ENCODE results near the gene LHX4.

DNA sequence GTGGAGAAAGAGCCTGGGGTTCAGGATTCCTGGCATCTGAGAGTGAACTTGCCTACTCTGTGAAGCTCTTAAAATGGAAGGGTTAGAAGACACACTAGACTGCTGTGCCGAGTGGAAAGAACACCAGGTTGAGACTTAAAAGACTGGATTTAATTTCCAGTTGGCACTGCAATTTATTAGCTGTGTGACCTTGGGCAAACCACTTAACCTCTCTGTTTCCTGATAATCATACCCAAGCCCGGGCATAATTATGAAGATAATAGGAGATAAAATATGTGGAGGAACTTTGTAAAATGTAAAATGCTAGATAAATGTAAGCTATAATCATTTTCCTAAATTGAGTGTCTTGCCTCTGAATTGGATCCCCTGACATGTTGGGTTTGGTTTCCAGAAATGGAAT, 4.7 kb upstream of the LHX4 start:
- no peak for TF ChIP-seq POLR2A (IDR thresholded peaks at IDR 0.05)
- TF ChIP-seq, protein P1, sequence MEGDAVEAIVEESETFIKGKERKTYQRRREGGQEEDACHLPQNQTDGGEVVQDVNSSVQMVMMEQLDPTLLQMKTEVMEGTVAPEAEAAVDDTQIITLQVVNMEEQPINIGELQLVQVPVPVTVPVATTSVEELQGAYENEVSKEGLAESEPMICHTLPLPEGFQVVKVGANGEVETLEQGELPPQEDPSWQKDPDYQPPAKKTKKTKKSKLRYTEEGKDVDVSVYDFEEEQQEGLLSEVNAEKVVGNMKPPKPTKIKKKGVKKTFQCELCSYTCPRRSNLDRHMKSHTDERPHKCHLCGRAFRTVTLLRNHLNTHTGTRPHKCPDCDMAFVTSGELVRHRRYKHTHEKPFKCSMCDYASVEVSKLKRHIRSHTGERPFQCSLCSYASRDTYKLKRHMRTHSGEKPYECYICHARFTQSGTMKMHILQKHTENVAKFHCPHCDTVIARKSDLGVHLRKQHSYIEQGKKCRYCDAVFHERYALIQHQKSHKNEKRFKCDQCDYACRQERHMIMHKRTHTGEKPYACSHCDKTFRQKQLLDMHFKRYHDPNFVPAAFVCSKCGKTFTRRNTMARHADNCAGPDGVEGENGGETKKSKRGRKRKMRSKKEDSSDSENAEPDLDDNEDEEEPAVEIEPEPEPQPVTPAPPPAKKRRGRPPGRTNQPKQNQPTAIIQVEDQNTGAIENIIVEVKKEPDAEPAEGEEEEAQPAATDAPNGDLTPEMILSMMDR (IDR thresholded peaks at IDR 0.05), result no peak
- TF ChIP-seq EP300 (IDR thresholded peaks at IDR 0.05), result no peak

Measured in tibial nerve (tissue), 4 donors.